ENCODE measurements around the gene HIBCH. TPM values are rescaled to one million over a fixed set of nuclear protein-coding genes. Genes with fewer than 3 reads are reported as not detected.
"Not testable (repeated sequence)": the region's sequence is repeated elsewhere in the genome, so short reads cannot be mapped to it uniquely, and the experiment has no call there.

The HIBCH gene
- total and polyA plus RNA-seq, 4 experiments from 2014 or later, result 19.3 to 22.3 (median 19.8) TPM

DNA sequence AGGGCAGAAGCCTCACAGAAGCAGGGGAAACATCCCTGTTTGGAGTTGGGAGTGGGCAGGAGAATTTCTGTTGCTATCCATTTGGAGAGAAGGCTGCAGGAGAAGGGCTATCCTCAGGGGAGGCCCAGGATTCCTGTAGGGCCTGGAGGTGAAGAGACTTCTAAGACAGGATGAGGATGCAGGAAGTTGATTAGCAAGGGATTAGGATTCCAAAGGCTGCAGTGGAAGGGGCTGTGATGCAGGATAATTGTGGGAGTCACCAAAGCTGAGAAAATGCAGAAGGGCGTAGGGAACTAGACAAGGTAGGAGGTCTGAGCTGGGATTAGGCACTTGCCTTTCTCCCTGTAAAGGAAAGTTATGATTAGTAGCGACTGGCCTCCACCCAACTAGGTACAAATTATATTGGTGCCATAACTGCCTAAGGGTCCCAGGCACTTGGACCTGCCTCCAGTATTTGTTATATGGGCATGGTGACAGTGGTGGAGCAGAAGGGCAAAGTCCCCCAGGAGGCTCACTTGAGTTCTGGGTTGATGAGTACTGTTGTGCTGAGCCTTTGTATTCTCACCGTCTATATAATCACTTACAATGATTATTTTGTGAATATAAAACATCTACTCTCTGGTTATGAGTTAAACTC is 160.7 kb downstream of the HIBCH start:
- peaks cover 0 to 1% of the 10 kb centered on the region in 2 donors for H3K27me3 Mint-ChIP-seq

DNA sequence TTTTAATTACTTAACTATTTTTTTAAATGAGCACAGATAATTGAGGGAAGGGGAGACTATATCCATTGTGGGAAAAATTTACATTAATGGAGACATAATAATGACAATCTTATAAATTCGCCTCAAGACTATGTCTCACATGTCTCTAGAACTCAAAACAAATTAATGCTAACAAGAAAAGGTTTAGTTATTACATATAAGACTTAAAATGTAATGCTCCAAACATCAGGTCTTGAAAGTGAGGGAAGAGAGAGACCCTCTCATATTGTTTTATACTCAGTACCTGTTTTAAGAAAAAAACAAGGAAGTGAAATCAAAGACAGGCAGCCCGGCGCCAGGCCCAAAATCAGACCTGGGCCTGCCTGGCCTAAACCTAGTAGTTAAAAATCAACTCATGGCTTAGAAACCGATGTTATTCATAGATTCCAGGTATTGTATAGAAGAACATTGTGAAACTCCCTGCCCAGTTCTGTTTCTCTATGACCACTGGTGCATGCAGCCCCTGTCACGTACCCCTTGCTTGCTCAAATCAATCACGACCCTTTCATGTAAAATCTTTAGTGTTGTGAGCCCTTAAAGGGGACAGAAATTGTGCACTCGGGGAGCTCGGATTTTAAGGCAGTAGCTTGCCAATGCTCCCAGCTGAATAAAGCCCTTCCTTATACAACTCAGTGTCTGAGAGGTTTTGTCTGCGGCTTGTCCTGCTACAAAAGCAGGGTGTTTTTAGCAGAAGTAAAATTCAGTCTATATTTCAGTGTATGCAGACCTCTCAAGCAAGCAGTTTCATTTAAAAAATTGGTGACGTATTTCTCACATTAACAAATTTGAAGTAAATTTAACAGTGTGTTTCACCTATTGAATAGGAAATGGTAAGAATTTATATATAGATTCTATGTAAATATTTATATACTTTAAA is 161.8 kb downstream of the HIBCH start:
- H3K4me1 Mint-ChIP-seq; H3K36me3 ChIP-seq (ENCODE audit: insufficient read depth, low read length); H3K27ac Mint-ChIP-seq; H3K4me3 ChIP-seq (ENCODE audit: low read length in 2 of 2); H3K27me3 Mint-ChIP-seq; H3K4me3 Mint-ChIP-seq; H3K27me3 ChIP-seq (ENCODE audit: insufficient read depth, low read length); H3K27ac ChIP-seq (ENCODE audit: low read depth, low read length); POLR2A ChIA-PET (ENCODE audit: partially characterized antibody); H3K4me1 ChIP-seq (ENCODE audit: insufficient read depth, low read length); DNase-seq; H3K9me3 Mint-ChIP-seq; H3K36me3 Mint-ChIP-seq; CTCF ChIA-PET (ENCODE audit: partially characterized antibody); intact Hi-C loops (cut with micrococcal nuclease); H3K9me3 ChIP-seq (ENCODE audit: control insufficient read depth in 1 of 2, low read length in 2 of 2): not testable (repeated sequence)

More for the DNA sequence above, 160.7 kb downstream of the HIBCH start:
- H3K36me3 ChIP-seq (ENCODE audit: insufficient read depth, low read length), result no peaks in the 10 kb centered on the region
- H3K4me1 ChIP-seq (ENCODE audit: insufficient read depth, low read length), result no peaks in the 10 kb centered on the region
- no peak overlapping the region for H3K4me3 ChIP-seq (ENCODE audit: low read length in 2 of 2)
- no peaks in the 10 kb centered on the region for H3K9me3 ChIP-seq (ENCODE audit: control insufficient read depth in 1 of 2, low read length in 2 of 2)
- no peak for DNase-seq
- Mint-ChIP-seq H3K9me3 (no peaks in the 10 kb centered on the region), H3K4me1 (no peaks in the 10 kb centered on the region), H3K27ac (no peak overlapping the region), H3K36me3 (no peaks in the 10 kb centered on the region), H3K4me3 (no peak overlapping the region)
- H3K27me3 ChIP-seq (ENCODE audit: insufficient read depth, low read length), result no peaks in the 10 kb centered on the region
- intact Hi-C loops (cut with micrococcal nuclease), result no loop called here
- ChIA-PET POLR2A (ENCODE audit: partially characterized antibody) (no interaction called here), CTCF (ENCODE audit: partially characterized antibody) (no interaction called here)
- no peak overlapping the region for H3K27ac ChIP-seq (ENCODE audit: low read depth, low read length)

DNA sequence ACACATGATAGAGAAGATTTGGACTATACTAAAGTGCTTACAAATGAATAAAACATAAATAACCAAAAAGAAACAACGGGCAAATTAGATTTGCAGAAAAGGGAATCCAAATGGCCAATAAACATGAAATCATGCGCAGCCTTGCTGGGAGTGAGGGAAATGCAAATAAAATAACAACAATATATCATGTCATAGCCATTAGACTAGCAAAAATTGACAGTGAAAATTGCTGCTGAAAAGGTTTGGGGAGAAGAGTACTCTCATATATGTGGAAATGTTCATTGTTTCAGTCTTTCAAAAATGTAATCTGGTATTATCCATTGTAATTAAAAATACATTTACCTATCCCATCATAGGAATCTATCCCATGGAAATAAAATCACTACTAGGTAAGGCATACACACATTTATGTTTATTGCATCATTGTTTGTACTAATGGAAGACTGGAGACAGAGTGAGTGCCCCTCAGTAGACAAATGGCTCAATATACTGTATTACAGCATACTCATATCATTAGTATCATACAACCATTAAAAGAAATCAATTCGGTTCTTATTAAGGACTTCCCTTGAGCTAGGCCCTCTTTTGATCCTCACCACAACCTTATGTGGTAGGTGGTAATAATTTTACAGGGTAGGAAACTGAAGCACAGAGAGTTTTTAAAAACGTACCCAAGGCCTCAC is 163.0 kb downstream of the HIBCH start:
- Histone ChIP-seq H3K4me3 (ENCODE audit: low read length in 2 of 2) (no peak overlapping the region), H3K36me3 (ENCODE audit: insufficient read depth, low read length) (no peaks in the 10 kb centered on the region), H3K27me3 (ENCODE audit: insufficient read depth, low read length) (no peaks in the 10 kb centered on the region), H3K9me3 (ENCODE audit: control insufficient read depth in 1 of 2, low read length in 2 of 2) (no peaks in the 10 kb centered on the region), H3K4me1 (ENCODE audit: insufficient read depth, low read length) (no peaks in the 10 kb centered on the region), H3K27ac (ENCODE audit: low read depth, low read length) (no peak overlapping the region)
- intact Hi-C loops (cut with micrococcal nuclease), result no loop called here
- Mint-ChIP-seq H3K9me3 (peaks cover 0 to 3% (median 0%) of the 10 kb centered on the region in 8 donors), H3K27ac (no peak overlapping the region), H3K4me1 (no peaks in the 10 kb centered on the region), H3K4me3 (no peak overlapping the region), H3K27me3 (peaks cover 0 to 1% of the 10 kb centered on the region in 2 donors), H3K36me3 (no peaks in the 10 kb centered on the region)
- POLR2A ChIA-PET (ENCODE audit: partially characterized antibody), result no interaction called here
- CTCF ChIA-PET (ENCODE audit: partially characterized antibody), result no interaction called here
- no peak for DNase-seq

Other genes with a start within 250 kb of the HIBCH start
- gene INPP1, start 23.8 kb upstream of the HIBCH start, total RNA-seq, result 1 to 10 TPM; 3.2 to 3.7 TPM
- gene INPP1, start 23.8 kb upstream of the HIBCH start, polyA plus RNA-seq, result 1 to 10 TPM; 3.1 to 3.4 TPM
- 10 to 100 TPM; 38.3 to 47.5 TPM for gene MFSD6, start 88.5 kb upstream of the HIBCH start, total RNA-seq
- 10 to 100 TPM in 1 of 2 donors, 1 to 10 TPM in 1; 7.7 to 29.1 TPM for gene MFSD6, start 88.5 kb upstream of the HIBCH start, polyA plus RNA-seq
- gene NEMP2, start 214.9 kb upstream of the HIBCH start, total RNA-seq, result 10 to 100 TPM; 20.7 to 21.2 TPM
- gene NEMP2, start 214.9 kb upstream of the HIBCH start, polyA plus RNA-seq, result 10 to 100 TPM; 10.9 to 11.9 TPM

Data from CD4-positive, alpha-beta memory T cell (primary cell).